Measurements from ENCODE around the gene PRPF38B.

The PRPF38B gene

DNA sequence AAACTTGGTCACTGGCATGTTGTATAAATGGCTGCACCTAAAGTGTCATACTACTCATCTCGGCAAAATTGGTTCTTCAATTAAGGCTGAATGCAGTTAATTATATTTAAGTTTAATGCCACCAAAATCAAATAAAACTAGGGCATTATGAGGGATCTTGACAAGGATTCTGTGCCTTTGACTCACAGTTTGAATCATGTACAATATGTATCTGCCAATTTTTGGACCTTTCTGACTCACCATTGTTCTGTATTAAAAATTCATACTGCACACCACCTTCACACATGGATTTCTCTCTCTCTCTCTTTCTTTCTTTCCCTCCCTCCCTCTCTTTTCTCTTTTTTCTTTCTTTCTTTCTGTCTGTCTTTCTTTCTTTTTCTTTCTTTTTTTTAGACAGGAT is 40.3 kb downstream of the PRPF38B start:
- no peak overlapping the region for H3K4me3 ChIP-seq
- TF ChIP-seq, protein P1, sequence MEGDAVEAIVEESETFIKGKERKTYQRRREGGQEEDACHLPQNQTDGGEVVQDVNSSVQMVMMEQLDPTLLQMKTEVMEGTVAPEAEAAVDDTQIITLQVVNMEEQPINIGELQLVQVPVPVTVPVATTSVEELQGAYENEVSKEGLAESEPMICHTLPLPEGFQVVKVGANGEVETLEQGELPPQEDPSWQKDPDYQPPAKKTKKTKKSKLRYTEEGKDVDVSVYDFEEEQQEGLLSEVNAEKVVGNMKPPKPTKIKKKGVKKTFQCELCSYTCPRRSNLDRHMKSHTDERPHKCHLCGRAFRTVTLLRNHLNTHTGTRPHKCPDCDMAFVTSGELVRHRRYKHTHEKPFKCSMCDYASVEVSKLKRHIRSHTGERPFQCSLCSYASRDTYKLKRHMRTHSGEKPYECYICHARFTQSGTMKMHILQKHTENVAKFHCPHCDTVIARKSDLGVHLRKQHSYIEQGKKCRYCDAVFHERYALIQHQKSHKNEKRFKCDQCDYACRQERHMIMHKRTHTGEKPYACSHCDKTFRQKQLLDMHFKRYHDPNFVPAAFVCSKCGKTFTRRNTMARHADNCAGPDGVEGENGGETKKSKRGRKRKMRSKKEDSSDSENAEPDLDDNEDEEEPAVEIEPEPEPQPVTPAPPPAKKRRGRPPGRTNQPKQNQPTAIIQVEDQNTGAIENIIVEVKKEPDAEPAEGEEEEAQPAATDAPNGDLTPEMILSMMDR (IDR thresholded peaks at IDR 0.05), result no peak
- no peak for DNase-seq (ENCODE audit: low spot score)
- no peak overlapping the region for H3K27ac ChIP-seq

DNA sequence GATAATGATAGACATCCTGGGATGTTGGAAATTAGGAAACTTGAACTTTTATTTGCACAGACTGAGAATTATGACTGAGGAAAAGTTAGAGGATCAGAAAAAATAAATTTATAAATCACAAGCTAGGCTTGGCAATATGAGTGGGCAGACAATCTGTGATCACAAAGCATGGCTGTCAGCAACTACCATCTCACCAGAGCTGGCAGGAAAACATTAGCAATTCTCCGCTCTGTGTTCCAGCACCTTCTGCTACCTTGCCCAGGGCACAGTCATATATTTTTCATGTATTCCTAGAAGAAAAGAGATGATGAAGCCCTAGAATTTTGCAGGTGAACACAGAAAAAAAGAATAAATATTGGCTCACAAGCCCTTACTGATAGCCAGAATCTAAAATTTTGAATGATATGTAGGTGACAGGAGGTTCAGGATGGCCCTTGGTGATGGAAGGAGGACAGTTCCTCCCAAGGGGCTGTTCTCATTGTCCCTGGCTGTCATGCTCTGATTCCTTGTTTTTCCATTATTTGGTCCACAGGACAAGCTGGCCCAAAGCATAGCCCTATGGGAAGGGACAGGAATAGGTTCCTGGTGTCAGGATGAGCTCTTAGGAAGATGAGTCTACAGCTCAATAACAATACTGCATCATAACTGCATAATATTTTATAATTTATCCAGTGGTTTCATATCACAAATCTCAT is 42.2 kb downstream of the PRPF38B start:
- no peak for DNase-seq (ENCODE audit: low spot score)
- TF ChIP-seq, protein P1 (IDR thresholded peaks at IDR 0.05), result no peak

DNA sequence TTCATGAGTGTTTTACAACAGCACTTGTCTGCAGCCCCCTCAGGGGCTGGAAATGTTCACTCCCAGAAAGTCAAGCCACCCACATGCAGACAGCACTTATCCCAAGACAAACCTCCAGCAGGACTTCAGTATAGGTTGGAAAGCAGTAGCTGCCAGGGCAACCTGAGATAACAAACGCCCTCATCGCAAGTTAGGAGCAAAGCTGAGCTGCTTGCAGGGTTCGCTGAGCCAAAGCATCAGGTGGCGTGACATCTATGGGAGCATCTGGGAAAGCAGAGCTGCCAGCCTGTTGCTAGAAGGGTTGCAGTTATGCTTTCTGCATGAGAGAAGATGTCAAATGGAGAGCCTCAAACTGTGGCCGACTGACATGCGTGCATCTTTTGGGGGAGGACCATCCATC is 50.1 kb downstream of the PRPF38B start:
- DNase-seq (ENCODE audit: low spot score), result no peak
- no peak overlapping the region for H3K4me3 ChIP-seq
- TF ChIP-seq, protein P1 (IDR thresholded peaks at IDR 0.05), result no peak
- H3K27ac ChIP-seq, result no peak overlapping the region

More for the DNA sequence above, 42.2 kb downstream of the PRPF38B start:
- H3K4me3 ChIP-seq, result no peak overlapping the region
- no peak overlapping the region for H3K27ac ChIP-seq

DNA sequence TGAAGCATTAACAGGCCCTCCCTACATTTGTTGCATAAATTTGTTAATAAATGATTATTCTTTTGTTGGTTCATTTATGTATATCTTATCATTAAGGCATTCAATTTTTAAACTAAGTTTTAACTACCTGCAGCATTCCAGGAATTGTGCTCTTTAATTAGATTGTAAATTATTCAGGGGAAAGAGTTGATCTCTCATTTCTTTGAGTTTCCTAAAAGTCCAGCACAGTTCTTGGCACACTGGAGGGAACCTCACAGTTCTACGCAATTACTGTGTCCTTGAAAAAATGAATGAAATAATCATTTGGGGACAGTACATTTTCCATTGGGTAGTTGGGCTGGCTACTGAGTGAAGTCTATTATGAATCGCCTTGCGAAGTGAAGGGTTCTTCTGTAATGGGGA is 53.9 kb downstream of the PRPF38B start:
- no peak for DNase-seq (ENCODE audit: low spot score)
- H3K27ac ChIP-seq, result peak overlapping the region; percentile 98 to 100
- TF ChIP-seq, protein P1 (IDR thresholded peaks at IDR 0.05), result no peak
- peak overlapping the region; percentile 97 for H3K4me3 ChIP-seq

DNA sequence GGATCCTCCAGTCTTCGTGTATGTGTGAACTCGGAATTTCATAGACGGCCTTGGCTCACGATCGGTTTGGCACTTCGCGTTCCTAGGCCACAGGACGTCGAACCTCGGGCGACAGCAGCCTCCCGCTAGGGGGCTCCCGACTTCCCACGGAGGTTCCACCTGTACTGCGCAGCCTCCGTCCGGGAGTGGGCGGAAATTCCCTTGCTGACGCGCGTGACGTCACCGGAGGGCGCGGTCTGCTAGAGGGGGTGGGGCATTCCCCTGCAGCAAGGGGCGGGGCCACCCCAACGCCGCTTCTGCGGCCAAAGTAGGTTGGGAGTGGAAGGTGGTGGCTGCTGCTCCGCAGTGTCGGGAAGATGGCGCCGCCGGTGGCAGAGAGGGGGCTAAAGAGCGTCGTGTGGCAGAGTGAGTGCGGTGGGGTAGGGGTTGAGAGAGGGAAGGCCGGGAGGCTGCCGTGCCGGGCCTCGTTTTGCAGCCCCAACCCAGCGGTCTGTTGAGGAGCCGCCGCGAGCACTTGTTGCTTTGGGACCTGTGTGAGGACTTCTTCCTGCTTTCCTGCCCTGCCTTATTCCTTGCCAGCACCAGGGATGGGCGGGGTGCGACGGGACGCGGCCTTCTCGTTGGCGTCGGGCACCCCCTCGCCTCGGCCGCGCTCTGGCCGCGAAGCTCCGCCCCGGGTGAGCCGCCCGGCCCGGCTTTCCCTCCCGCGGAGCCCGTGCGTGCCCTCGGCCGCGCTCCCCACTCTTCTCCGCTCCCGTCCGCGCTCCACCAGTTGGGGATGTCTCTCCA is 54.5 kb downstream of the PRPF38B start, which contains the start of gene STXBP3:
Gene STXBP3, plus strand, starts transcription at position 293 of the 789 bp plus-strand sequence. Its CDS starts 64 bp downstream, at position 357.
- peak; percentile 98 for DNase-seq (ENCODE audit: low spot score)
- TF ChIP-seq, protein P1 (IDR thresholded peaks at IDR 0.05), result peak; percentile 96
- peak within 1 kb of the TSS; percentile 98 to 100 for H3K27ac ChIP-seq
- H3K4me3 ChIP-seq, result peak within 1 kb of the TSS; percentile 97

DNA sequence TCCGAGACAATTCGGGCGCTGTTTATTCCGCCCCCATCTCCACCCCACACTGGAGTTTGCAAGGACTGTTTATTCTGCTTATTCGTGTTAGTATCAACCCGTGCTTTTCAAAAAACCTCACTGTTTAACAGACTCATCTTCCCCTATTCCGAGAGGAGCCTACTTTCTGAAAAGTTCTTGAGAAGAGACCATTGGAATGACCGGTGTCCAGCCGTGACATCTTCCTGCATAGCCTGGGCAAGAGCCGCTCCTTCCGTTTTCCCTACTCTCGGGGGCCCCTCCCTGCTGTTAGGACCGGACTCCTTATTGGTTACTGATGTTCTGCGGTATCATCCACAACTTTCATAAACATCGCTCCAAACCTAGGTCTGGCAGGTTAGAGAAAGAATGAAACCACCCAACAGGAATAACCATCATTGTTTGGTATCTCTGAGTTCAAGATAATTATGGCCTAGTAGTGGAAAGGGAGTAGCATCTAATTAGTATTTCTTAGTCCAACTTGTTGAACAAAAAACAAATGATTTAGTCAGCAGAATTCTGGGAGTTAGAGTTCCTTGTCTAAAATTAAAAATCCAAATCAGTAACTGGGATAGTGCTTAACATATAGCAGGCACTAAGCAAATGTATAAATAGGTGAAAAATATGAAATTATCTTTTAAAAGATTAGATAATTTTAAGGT is 55.2 kb downstream of the PRPF38B start:
- peak; percentile 91 for DNase-seq (ENCODE audit: low spot score)
- peak overlapping the region; percentile 97 for H3K4me3 ChIP-seq
- TF ChIP-seq, protein P1 (IDR thresholded peaks at IDR 0.05), result no peak
- H3K27ac ChIP-seq, result peak overlapping the region; percentile 98 to 100
